OCI-LY1 (cell line): ENCODE data around the gene SERP2.

Experiments used
- CTCF ChIP-seq: fragments of 200-600 bp; sonication (generic), shearing (Covaris generic); IDR thresholded peaks from 2 replicates; pipeline ENCODE4 v1.5.1; 2017; ENCODE audit warnings: mild to moderate bottlenecking, antibody characterized with exemption, low read length, moderate library complexity, mixed read lengths
- EZH2 ChIP-seq: fragments of 200-600 bp; sonication (generic), shearing (Covaris generic); IDR thresholded peaks from 2 replicates; pipeline ENCODE4 v1.8.0; 2017; ENCODE audit warnings: borderline replicate concordance, mixed run types, mild to moderate bottlenecking, antibody characterized with exemption, low read length, moderate library complexity, mixed read lengths

GRCh38 chr13:44380404-44381165 is 7.0 kb downstream of the SERP2 start:
- TF ChIP-seq CTCF (no peak), EZH2 (no peak)
